Epidermal melanocyte (primary cell): ENCODE measurements around the gene CNTN4.
"Not testable (repeated sequence)": the region's sequence is repeated elsewhere in the genome, so short reads cannot be mapped to it uniquely, and the experiment has no call there.

Experiments
- DNase-seq: peaks from one replicate; pipeline ENCODE4 v3.0.0; 2011; ENCODE audit warnings: low spot score; ENCODE audit not compliant: insufficient read length

Gene CNTN4

DNA sequence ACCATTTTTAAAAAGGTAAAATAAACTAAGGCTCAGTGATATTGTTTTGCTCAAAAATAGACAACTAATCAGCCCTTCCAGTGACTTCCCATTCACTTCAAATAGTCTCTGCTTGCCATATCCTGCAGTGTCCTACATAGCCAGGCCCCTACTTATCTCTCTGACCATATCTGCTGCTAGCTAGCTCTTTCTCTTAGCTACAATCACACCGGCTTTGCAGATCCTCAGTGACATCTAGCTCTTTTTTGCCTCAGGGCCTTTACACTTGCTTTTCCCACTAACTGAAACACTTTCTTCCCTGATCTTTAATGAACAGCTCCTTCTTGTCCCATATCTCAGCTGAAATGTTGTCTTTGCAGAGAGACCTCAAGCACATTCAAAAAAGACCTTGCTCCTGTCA, 850.2 kb downstream of the CNTN4 start:
- DNase-seq, result no peak

DNA sequence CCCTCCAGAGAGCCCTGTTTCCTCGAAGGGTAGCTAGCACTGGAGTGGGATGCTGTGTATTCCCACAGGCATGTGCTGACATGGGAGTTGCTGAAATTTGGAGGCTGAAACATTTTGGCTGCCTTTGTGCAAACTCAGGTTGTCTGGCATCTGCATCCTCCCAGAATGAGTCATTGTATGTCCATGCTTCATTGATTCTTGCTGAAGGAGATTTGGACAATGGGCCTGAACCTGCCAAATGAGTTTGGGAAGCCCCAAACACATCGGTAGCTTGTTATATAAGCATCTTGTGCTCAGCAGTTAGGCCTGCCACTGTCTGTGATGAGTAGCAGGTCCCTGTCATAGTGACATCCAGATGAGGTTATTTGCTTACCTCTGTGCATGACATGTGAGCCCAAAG, 851.5 kb downstream of the CNTN4 start:
- no peak for DNase-seq

DNA sequence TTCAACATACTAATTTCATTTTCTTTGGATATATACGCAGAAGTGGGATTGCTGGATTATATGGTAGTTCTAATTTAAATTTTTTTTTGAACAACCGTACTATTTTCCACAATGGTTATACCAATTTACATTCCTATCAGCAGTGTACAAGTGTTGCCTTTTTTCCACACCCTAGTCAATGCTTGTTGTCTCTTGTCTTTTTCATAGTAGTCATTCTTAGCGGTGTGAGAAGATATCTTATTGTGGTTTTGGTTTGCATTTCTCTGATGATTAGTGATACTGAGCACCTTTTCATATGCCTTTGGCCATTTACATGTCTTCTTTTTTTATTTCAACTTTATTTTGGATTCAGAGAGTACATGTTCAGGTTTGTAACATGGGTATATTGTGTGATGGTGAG, 858.4 kb downstream of the CNTN4 start:
- DNase-seq, result no peak

DNA sequence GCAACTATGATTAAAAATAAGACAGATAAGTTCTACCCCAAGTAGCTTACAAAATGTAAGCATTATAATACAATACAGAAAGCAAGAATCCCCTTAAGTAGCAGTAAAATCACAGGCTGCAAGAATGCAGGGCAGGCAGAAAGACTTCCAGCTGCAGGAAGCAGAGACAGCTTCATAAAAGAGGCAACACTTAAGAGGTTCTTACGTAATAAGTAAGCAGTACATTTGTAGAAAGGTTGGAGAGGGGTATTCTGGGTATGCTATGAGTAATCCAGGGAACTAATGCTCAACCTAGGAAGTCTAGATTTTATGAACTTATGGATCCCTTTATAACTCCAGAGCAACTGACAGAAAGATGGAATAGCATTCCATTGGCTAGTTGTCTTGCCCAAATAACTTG, 859.9 kb downstream of the CNTN4 start:
- DNase-seq, result no peak

DNA sequence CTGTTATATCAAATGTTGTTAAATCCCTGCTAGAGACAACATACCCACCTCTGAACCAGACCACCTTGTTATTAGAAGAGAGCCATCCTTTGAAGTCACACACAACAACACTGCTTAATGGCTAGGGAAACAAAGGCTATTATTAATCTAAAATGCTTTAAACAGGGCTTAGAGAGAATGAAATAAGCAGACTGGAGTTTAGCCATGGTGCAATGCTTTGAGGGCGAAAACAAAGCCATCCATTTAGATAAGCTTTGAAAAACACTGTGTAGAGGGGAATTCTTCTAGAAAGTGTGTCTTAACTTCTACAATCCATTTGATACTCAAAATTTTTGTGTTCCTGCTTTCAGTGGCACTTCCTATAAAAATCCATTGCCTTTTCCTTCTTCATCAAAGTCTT, 862.9 kb downstream of the CNTN4 start:
- no peak for DNase-seq

- no peak for DNase-seq
Observed at GRCh38 chr3:2967871-2968270, 869.2 kb downstream of the CNTN4 start.

GRCh38 chr3:2968475-2968874, 869.8 kb downstream of the CNTN4 start:
- no peak for DNase-seq

DNA sequence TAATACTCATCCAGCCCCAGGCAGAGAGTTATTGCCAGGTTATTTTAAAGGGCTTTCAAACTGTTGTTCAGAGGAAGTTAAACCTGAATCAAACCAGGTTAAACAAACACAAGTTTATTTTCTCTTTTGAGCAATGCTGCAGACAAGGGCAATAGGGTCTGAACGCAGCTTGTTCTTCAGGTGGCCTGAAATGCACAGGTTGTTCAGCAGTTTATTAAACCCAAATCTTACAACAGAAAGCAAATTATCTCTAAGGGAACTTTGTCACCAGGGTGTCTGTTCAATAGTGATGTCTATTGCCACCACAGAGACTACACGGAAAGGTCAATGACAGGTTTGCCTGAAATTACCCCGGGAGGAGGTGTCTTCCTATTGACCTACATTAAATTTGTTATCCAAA, 877.5 kb downstream of the CNTN4 start:
- no peak for DNase-seq

- no peak for DNase-seq
Observed at GRCh38 chr3:2976796-2977195, 878.1 kb downstream of the CNTN4 start.

GRCh38 chr3:2978977-2979732, 880.5 kb downstream of the CNTN4 start:
- DNase-seq, result no peak

DNA sequence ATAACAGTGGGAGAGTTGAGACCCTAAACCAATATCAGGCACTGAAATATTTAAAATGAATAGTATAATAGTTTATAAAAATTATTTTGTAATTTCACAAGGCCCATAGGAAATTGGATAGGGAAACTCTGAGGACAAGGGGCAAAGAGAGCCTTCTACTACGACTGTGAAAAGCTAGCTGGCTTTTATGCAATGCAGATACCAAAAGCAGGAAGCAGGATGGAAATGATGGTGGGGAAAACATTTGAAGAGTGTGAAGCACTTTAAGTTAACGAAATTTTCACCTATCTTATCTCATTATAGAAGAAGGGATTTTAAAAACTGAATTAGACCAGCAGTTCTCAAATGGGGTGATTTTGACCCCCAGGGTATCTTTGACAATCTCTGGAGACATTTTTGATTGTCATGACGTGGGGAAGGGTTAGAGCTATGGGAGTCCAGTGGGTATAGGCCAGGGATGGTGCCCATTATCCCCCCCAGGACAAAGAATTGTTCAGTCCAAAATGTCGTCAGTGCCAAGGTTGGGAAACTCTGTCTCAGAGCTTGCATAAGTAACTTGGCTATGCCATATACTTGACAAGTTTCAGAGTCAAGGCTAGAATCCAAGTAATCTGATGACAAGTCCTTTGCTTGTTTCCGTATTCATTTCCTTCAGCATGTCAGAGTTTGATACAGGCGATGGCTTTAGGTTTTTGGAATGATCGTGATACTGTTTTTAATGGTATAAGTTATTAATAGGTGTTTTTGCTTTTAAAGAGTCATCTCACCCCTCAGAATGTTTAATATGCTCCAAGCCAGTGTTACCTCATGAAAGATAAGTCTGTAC, 885.6 kb downstream of the CNTN4 start:
- DNase-seq, result no peak

DNA sequence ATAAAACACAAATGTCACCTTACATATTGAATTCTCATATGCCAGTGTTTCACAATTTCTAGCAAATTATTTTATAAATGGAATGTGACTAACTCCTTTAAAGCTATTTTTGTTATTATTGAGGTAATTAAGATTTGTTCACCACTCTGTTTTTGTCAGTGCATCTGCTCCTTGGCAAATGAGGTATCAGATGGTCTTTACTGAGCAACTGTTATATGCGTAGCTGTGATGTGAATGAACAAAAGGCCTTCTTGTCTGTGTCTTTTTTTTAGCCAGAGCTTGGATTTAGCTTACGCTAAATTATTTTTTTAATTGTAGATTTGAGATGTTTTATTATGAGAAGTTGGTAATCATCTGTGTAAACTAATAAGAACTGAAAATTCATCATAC, 886.2 kb downstream of the CNTN4 start:
- DNase-seq, result no peak

- no peak for DNase-seq
Observed at GRCh38 chr3:2985479-2985878, 886.8 kb downstream of the CNTN4 start.

DNA sequence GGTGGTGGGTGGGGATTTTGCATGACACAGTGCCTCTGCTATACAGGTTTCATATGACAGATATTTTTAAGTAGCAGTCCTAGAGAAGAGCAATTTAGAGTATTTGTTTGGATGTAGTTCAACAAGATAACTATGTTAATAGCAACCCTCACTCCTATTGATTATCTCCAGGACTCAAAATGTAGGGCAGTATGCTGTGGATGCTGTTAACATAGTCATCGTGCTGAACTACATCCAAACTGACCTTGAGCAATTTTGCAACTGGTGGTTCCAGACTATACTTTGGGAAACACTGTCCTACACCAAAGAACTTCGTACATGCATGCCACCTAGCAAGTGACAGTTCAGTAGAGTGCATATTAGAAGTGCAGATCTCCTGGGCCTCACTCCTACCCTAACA, 893.9 kb downstream of the CNTN4 start:
- no peak for DNase-seq

DNA sequence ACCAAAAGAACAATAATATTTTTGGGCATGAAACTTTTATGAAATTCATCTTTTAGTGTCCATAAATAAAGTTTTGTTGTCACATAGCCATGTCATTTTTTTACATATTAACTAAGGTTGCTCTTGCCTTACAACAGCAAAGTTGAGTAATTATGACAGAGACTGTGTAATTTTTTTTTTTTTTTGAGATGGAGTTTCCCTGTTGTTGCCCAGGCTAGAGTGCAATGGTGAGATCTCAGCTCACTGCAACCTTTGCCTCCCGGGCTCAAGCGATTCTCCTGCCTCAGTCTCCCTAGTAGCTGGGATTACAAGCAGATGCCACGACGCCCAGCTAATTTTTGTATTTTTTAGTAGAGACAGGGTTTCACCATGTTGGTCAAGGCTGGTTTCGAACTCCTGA, 894.5 kb downstream of the CNTN4 start:
- DNase-seq, result not testable (repeated sequence)

DNA sequence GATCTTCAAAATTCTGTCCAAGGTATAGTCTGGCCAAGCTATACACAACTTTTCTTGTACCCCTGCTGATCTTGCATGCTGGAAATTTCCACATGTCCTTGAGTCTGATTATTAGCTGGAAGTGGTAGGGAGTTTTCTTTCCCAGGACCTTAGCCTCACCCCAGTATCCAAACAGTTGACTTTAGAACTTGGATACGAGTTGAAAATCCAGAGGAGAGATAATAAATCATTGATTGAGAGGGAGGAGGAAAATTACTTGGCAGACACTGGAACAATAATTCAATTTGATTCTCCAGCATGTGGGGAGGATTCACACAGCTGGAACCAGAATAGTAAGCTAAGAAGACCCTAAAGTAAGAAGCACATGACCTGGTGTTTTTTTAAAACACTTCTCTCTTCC, 895.1 kb downstream of the CNTN4 start:
- DNase-seq, result no peak

DNA sequence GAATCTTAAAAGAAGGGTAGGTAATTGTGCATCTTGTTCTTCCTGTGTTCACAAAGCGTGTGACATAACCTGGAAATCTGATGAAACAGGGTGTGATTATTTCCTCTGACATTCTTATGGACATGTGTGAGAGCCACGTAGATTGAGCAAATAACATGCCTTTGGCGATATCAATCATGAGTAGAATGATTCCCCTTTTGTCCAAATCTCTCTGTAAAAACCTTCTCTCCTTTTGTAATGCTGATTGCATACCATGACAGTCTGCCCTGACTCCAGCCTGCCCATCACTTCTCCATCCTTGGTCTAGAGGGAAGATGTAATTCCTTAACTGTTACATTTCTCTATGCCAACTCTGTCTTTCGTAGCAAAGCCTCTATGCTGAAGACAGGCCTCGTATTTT, 896.5 kb downstream of the CNTN4 start:
- DNase-seq, result no peak

DNA sequence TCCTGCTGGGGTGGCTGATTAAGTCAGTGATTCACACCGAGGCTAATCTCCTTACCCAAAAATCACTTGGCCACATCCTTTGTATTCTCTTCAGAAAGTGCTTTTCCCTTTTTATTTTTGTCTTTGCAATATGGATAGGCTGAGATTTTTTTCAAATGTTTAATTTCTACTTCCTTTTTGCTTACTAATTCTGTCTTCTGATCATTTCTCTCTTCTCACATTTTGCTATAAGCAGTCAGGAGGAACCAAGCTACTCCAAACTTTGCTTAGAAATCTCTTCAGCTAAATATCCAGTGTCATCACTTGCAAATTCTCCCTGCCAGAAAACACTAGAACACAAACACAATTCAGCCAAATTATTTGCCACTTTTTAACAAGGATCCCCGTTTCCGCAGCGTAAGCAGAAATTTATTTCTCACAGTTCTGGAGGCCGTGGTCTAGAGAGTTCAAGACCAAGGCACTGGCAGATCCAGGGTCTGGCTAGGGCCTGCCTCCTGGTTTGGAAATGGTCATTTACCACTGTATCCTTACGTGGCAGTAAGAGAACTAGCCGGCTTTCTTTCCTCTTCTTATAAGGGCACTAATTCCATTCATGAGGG, 906.6 kb downstream of the CNTN4 start:
- DNase-seq, result no peak

- DNase-seq, result no peak
Observed at GRCh38 chr3:3013317-3014052, 914.8 kb downstream of the CNTN4 start.

DNA sequence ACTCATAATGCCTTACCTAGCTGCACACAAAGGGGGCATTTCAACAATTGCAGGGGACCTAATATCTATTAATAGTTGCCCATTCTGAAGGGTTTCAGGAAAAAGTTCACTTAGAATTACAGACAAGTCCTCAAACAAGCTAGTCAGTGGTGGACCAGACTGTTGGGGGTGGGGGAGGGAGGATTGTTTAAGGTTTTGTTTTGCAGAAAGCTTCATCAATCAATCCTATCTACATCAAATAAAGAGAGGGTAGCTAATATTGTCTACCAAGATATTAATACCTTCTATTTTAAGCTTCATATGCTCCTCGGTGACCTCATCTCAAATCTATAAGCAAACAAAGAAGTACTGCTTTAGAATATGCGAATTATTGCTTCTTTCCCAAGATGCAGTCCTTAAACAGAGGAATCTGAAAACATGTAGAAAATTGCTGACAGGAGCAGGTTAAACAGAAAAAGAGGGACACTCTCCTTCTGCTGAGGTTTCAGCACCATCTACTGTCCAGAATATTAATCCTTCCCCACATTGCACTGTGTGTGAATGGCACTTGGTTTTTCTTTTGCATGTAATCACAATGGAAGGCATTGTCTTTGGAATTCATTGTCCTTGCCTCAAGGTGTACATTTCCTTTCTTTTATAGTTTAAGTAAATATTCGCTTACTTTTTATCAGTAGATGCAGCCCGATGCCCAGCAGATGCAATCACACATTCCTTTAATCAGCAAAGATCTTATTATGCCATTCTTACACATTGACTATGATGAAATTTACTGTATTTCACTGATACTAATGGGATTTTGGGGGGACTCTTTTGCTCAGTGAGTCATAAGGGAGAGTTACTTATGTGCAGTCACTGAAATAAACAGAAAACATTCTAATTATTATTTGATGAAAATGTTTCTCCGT, 916.8 kb downstream of the CNTN4 start:
- DNase-seq, result peak; percentile 20

GRCh38 chr3:3016226-3016625, 917.6 kb downstream of the CNTN4 start:
- no peak for DNase-seq
